GM23338 (cell line): ENCODE data around the gene RPAP2.

Experiments used
- CTCF ChIP-seq, 2 experiments: fragments of 200-600 bp in 1 of 2; sonication (generic) in 1 of 2; conservative IDR thresholded peaks; 2 replicates each; pipeline versions ENCODE4 v1.5.1 to v1.6.1; 2016 to 2017; ENCODE audit warnings: antibody characterized with exemption in 2 of 2, low read depth in 2 of 2, mild to moderate bottlenecking in 2 of 2, moderate library complexity in 1 of 2
- EZH2phosphoT487 ChIP-seq: fragments of 200-600 bp; sonication (generic); IDR thresholded peaks from one replicate; pipeline ENCODE4 v1.8.1; 2018; ENCODE audit warnings: antibody characterized with exemption; ENCODE audit not compliant: unreplicated experiment
- JUNB ChIP-seq: IDR thresholded peaks from one replicate; pipeline ENCODE4 v1.6.1; 2016; ENCODE audit warnings: antibody characterized with exemption; ENCODE audit not compliant: unreplicated experiment
- POLR2AphosphoS5 ChIP-seq: IDR thresholded peaks from 2 replicates; pipeline ENCODE4 v1.6.1; 2016; ENCODE audit warnings: antibody characterized with exemption, low read depth

GRCh38 chr1:92315766-92316599, 17.1 kb downstream of the RPAP2 start:
- TF ChIP-seq POLR2AphosphoS5 (no peak), EZH2phosphoT487 (no peak), CTCF (conservative IDR thresholded peaks at IDR 0.05; ENCODE audit: low read depth in 2 of 2) (0 out of 4 replicates have a peak, but pooled peaks of 1 of the 2 experiments have one; percentile 17), JUNB (no peak)
